GM12801 (cell line): ENCODE results near the gene INSIG1.

ENCODE experiments used
- CTCF ChIP-seq: IDR thresholded peaks from one replicate; pipeline ENCODE4 v1.5.1; 2011; ENCODE audit warnings: control low read depth; ENCODE audit not compliant: insufficient read length; ENCODE audit errors: extremely low read depth

INSIG1 gene

DNA sequence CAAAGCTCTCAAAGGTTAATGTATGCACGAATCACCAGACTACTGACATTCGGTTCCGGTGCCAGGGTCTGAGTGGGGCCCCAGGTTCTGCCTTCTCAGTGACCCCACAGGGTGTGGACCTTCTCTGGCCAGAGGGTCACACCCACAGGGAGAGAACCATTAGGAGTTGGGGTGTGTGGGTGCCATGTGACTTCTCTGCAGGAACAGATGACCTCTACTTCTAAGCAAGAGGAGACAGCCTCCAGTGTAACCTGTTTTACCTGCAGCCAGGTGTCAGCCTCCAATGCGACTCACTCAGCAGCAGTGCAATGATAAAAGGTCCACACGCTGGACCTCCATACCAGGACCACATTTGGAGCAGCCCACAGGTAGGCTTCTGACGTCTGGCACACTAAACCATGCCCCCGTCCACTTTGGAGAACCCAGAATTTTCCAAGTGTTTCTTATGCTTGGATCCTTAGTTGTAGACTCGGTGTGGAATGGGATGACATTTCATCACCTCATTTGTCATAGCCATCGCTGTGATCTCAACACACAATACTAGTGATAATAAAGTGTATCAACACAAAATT, 16.2 kb upstream of the INSIG1 start:
- no peak for TF ChIP-seq CTCF

DNA sequence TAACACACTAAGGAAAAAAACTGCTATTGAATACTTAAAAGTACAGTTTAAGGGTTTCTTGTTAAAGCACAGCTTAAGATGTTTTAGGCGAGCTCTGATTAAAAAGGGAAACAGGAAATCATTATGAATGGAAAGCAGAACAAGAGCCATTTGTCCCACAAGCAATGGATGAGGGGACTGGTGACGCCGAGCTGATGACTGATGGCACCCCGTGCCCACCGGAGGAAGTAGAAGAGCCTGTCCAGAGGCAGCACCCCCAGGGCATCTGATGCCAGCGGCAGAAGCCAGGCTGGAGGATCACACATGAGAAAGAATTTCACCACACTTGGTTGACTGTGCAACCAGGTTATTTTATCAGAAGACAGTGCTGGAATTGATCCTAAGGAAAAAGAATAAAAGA, 15.0 kb upstream of the INSIG1 start:
- no peak for TF ChIP-seq CTCF

DNA sequence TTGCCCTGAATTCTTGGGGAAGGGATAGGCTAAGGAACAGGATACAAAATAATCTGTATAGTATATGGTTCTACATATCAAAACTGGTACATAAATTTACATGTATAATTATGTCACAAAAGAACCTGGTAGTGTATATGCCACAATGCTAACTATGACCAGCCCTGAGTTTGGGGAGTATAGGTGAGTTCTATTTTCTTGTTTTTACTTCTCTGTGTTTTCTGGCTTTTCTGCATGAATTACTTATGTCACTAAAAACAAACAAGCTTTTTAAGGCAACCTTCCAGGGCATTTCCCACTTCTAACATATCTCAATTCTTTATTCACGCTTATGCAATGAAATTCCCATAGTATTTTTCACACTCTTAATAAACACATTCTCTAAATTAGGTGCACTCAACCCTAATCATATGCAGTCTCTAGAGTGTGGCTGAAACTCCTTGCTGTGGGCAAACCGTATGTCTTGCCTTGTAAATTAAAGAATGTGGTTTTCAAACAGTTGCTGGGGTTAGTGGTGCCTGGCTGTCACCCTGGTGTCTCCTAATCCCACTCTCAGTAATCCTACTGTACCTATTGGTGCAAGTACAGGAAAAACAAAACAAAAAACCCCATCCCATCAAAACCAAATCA, 14.0 kb upstream of the INSIG1 start:
- TF ChIP-seq CTCF, result no peak

- TF ChIP-seq CTCF, result no peak
These were observed 13.0 kb upstream of the INSIG1 start for GRCh38 chr7:155284496-155285274.

DNA sequence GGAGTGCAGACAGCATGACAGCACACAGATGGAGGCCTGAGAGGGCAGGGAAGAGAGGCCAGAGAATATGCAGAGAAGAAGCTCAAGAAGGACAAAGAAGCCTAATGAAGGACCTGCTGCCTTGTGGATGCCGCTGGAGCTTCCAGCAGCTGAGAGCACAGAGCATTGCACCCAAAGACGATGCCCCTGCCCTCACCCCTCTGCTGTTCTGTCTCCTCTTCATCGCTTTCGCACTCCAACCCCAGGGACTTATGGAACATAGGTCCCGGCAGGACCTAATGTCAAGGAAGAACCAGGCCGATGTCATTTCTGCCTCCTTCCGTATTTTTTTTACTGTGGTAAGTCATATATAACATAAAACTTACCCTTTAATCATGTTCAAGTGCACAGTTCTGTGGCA, 12.3 kb upstream of the INSIG1 start:
- no peak for TF ChIP-seq CTCF

- TF ChIP-seq CTCF, result no peak
These were observed 11.8 kb upstream of the INSIG1 start for GRCh38 chr7:155285833-155286232.

- TF ChIP-seq CTCF, result no peak
These were observed 11.0 kb upstream of the INSIG1 start for GRCh38 chr7:155286686-155287085.
